Measurements from ENCODE around the gene RPL10.
A peak's percentile ranks its signal among the peaks of the same experiment; 100 is the strongest.
"Not testable (repeated sequence)": the region's sequence is repeated elsewhere in the genome, so short reads cannot be mapped to it uniquely, and the experiment has no call there.

Gene RPL10

GRCh38 chrX:154389812-154390747 is 8.1 kb upstream of the RPL10 start:
- not testable (repeated sequence) for H3K4me3 ChIP-seq (ENCODE audit: low read depth, low read length)

DNA sequence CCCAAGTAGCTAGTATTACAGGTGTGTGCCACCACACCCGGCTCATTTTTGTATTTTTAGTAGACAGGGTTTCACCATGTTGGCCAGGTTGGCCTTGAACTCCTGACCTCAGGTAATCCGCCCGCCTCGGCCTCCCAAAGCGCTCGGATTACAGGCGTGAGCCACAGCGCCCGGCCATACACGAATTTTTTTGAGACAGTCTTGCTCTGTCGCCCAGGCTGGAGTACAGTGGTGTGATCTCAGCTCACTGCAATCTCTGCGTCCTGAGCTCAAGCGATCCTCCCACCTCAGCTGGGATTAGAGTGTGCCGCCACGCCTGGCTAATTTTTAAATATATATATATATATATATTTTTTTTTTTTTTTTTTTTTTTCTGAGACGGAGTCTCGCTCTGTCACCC is 1.8 kb upstream of the RPL10 start:
- not testable (repeated sequence) for H3K4me3 ChIP-seq (ENCODE audit: low read depth, low read length)

DNA sequence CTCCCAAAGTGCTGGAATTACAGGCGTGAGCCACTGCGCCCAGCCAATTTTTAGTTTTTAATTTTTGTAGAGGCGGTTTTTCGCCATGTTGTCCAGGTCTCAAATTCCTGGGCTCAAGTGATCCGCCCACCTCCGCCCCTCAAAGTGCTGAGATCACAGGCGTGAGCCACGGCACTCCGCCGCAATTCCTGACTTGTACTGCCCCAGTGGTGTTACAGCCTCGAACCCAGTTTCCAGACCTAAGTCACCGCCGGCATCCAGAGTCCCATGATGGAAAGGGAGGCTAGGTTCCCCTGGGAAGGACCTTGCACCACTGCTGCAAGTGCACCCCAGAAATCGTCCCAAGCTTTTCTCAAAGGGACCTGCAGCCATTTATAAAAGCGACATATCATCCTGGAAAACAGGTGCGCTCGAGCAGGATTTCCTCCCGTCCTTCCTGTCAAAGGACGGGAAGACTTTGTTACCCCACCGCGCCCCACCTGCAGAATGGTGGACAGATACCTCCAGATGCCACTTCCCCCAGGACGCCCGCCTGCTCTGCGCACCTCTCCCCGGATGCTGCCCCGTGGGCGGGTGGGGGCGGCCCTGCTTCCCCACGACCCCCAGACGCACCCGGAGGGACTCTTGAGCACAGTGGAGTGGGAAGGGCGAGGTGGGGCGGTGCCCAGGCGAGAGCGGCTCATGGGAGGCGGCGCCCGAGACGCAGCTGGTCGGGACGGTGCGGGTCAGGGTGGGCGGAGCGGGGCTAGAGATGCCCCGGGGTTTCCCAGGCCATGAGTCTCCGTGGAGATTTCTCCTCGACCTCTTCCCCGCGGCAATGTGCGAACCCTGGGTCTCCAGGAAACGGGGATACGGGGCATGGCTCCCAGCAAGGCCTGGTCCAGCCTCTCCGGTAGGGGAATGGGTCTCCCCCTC is 947 bp upstream of the RPL10 start:
- TF ChIP-seq CTCF (IDR thresholded peaks at IDR 0.05; ENCODE audit: low read depth, low read length): no peak
- peak overlapping the region; percentile 82 for H3K4me3 ChIP-seq (ENCODE audit: low read depth, low read length)

DNA sequence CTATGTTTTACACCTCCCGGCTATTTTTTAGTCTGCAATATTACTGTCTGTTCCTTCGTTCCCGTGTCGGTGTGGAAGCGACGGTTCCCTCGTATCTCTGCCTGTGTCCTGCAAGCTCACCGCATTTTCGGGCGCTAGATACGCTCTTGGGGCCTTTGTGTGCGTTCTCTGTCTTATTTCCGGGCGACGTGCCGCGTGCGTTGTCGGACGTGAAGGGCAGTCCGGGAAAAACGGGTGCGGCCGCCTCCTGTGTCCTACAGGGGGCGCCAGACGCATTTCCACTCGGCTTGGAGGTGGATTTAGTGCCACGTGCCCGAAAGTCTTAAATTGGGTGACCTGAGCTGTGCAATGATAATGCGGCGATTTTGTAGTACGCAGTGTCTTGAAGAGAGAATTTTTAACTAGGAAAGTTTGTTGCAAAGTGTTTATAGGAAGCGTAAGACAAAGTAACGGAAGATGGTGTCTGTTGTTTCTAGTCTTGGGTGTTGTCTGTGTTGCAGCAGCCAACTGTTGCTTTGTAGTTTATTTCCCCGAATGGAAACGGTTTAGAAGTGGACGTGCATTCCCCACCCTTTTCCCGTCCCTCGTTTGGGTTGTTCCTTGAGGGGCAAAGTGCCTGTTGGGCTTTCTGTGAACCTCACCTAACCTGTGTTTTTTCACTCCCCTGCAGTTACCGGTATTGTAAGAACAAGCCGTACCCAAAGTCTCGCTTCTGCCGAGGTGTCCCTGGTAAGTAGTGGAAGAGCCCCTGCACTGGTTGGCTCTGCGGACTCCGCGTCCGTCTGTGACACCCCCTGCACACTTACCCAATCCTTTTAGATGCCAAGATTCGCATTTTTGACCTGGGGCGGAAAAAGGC is 720 bp downstream of the RPL10 start:
- peak; percentile 65 for TF ChIP-seq CTCF (IDR thresholded peaks at IDR 0.05; ENCODE audit: low read depth, low read length)
- H3K4me3 ChIP-seq (ENCODE audit: low read depth, low read length): peak overlapping the region; percentile 82

- TF ChIP-seq CTCF (IDR thresholded peaks at IDR 0.05; ENCODE audit: low read depth, low read length): no peak
Observed at GRCh38 chrX:154399527-154400368, 1.6 kb downstream of the RPL10 start.

GRCh38 chrX:154400369-154400817 is 2.2 kb downstream of the RPL10 start:
- H3K4me3 ChIP-seq (ENCODE audit: low read depth, low read length): peak overlapping the region; percentile 82

More at GRCh38 chrX:154399527-154400368, 1.6 kb downstream of the RPL10 start:
- peak overlapping the region; percentile 82 for H3K4me3 ChIP-seq (ENCODE audit: low read depth, low read length)

DNA sequence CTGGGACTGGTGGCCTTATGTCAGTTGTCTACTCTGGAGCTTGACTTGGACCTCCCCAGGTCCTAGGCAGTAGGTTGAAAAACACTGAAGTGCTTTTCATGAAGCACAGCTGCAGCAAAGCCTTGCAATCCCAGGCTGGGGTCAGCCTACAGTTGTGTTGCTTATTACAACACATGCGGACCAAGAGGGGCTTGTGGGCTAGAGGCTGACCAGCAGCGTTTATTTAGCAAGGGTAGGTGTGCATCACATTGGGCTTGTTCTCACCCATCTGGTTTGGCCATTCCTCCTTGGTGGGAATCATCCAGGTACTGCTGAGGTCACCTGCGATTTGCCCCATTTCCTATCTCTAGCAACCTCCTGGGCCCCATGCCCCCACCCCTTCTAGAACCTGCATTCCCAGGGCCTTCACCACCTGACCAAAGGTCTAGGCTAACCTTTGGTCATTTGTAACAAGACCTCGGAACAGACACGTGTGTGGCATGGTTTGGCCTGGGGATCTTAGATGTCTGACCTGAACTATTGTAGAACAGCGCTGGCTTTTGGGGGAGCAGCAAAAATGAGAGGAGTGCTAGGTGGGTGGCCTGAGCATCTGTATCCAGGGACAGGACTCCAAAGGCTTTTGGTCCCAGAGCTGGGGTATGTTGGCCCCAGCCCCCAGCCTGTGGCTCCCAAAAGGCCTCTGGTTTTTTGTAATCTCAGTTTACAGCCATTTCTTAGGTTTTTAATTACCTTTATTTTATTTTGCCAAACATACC is 3.0 kb downstream of the RPL10 start:
- no peak overlapping the region for H3K4me3 ChIP-seq (ENCODE audit: low read depth, low read length)
- no peak for TF ChIP-seq CTCF (IDR thresholded peaks at IDR 0.05; ENCODE audit: low read depth, low read length)

All from WI38 (cell line).